SKM-1 treated with dmso at 0.1 percent for 144 hours (cell line): ENCODE measurements around the gene CLEC4F.

Experiments
- DNase-seq: peaks from one replicate; lab custom pipeline; 2025; ENCODE audit not compliant: unreplicated experiment; lab: John Stamatoyannopoulos, UW

The CLEC4F gene, protein sequence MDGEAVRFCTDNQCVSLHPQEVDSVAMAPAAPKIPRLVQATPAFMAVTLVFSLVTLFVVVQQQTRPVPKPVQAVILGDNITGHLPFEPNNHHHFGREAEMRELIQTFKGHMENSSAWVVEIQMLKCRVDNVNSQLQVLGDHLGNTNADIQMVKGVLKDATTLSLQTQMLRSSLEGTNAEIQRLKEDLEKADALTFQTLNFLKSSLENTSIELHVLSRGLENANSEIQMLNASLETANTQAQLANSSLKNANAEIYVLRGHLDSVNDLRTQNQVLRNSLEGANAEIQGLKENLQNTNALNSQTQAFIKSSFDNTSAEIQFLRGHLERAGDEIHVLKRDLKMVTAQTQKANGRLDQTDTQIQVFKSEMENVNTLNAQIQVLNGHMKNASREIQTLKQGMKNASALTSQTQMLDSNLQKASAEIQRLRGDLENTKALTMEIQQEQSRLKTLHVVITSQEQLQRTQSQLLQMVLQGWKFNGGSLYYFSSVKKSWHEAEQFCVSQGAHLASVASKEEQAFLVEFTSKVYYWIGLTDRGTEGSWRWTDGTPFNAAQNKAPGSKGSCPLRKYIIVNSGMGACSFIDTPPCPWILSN

GRCh38 chr2:70820499-70820898, at the start of gene CLEC4F:
Gene CLEC4F, minus strand, starts transcription at chr2:70820599. Its CDS starts 76 bp downstream, at chr2:70820523.
- DNase-seq: no peak

- DNase-seq: no peak
Measured at GRCh38 chr2:70868970-70869369, 48.6 kb upstream of the CLEC4F start.

- peak; percentile 74 for DNase-seq
Measured at GRCh38 chr2:70861777-70862625, 41.6 kb upstream of the CLEC4F start.

GRCh38 chr2:70855667-70856066, 35.3 kb upstream of the CLEC4F start:
- no peak for DNase-seq

GRCh38 chr2:70854411-70854810, 34.0 kb upstream of the CLEC4F start:
- DNase-seq: no peak

GRCh38 chr2:70852824-70853223, 32.4 kb upstream of the CLEC4F start:
- peak; percentile 19 for DNase-seq

DNA sequence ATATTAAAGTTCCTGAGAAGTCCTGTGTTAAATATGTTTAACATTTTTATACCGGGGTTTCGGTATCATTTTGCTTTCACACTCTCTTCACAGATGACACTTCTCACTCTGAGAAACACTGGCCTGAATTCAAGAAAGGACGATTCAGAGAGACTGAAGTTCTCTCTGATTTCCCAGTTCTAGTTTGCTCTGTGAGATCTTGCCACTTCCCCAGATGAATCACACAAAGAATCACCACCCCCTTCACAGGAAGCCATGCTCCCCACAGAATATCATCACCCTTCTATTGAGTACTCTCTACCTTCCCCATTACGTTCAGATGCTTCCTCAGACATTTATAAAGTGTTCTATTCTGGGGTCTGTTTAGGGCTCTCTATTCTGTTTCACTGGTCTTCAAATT, 31.3 kb upstream of the CLEC4F start:
- DNase-seq: peak; percentile 78

DNA sequence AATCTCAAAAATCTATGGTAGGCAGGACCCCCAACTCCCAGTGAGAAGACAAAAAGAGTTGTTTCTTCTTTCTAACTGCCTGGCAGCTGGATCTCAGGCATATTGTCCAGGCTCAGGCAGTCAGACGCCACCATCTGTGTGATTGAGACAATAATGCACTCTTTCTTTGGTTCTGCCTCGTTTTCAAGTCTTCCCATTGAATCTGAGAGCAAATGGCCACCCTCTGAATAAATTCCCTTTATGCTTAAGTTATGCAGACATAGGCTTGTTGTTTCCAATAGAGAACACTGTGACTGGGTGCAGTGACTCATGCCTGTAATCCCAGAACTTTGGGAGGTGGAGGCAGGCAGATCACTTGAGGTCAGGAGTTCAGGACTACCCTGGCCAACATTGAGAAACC, 30.5 kb upstream of the CLEC4F start:
- no peak for DNase-seq

GRCh38 chr2:70842401-70842800, 22.0 kb upstream of the CLEC4F start:
- no peak for DNase-seq

GRCh38 chr2:70837980-70838925, 17.9 kb upstream of the CLEC4F start:
- DNase-seq: no peak

GRCh38 chr2:70835643-70836042, 15.2 kb upstream of the CLEC4F start, which contains the start of gene CD207:
Gene CD207, minus strand, starts transcription at chr2:70835816. Its CDS starts 40 bp downstream, at chr2:70835776.
- no peak for DNase-seq

GRCh38 chr2:70834881-70835280, 14.5 kb upstream of the CLEC4F start:
- DNase-seq: no peak

GRCh38 chr2:70834106-70834505, 13.7 kb upstream of the CLEC4F start:
- no peak for DNase-seq

DNA sequence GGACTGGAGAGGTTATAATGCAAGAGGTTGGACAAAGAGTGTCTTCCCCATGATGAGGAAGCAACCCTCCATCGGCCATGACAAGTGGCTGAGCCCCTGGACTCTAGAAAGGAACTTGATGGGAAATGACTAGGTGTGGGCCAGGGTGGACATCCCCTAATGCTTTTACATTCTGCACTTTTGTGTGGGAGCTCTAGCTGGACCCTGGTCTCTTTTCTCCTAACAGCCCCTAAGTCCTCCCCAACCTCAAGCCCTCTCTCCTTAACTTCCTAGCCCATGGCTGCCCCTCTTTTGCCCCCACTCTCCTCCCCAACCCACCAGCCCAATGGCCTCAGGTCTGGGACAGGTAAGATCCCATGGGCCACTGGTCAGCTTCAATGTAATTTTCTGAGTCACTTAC, 12.8 kb upstream of the CLEC4F start:
- no peak for DNase-seq

- no peak for DNase-seq
Measured at GRCh38 chr2:70832386-70832785, 12.0 kb upstream of the CLEC4F start.

DNA sequence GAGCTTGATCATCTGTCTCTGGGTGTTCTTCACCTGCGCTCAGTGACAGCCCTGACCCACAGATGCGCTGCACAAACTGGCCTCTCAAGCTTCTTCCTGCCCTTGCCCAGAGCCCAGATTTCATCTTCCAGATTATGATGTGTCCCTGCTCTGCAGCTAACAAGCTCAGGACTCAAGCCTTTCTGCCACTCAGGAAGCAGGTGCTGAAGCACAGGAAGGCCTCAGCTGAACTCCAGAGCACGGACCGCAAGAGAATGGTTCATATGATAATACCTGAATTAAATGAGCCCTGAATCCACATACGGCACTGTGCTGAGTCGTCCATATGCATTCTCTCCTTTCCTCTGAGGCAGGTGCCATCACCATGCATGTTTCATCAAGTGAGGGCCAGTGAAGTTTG, 11.5 kb upstream of the CLEC4F start:
- no peak for DNase-seq

DNA sequence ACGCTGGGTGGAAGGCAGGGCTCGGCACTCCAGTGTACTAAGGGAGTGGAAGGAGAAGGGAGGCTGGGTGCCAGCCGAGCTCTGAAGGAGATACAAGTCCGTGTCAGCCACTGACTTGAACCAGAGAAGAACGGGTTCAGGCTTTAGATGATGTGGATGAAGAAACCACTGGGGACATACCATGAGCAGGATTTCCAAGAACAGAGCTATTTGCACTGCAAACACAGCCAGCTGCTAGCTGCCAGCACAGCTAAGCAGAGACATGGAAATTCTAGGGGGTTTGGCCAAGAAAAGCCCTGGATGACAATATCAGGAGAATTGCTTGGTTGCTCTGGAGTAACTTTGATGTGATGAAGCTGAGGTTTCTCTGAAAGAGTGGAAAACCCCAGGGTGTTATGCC, 10.0 kb upstream of the CLEC4F start:
- no peak for DNase-seq

DNA sequence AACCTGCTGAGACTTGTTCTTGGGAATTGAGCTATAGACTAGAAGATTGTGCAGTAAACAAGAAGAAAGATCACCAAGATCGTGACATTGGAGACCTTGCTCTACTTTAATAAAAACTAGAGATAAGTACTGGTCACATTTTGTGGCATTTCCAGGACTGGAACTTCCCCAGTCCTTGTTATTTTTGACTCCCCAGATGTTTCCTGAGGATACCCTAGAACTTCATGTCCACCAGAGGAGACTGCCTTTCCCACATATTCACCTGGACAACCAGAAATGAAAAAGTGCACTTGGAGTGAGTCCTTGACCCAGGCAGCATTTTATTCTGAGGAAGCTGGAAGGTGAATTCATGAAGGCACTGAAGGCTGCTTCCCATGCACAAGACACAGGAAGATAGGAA, 9.5 kb upstream of the CLEC4F start:
- DNase-seq: no peak

- no peak for DNase-seq
Measured at GRCh38 chr2:70828914-70829824, 8.8 kb upstream of the CLEC4F start.

DNA sequence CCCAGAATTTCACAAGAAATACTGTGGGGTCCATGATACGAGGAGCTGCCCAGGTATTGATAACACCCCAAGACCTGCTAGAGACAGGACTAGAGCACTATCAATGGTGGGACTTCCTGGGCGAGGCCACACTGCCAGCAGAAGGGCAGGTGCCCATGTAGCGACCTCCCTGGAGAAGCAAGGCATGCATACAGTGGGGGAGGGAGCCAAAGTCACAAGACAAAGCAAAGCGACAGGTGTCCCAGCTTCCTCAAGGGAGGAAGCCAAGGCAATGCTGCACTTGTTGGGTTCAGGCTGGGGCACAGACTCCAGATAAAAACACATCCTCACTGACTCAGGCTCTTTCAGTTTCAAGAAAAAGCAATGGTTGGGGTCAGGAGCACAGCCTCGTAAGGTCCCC, 7.7 kb upstream of the CLEC4F start:
- no peak for DNase-seq
